Gastroesophageal sphincter (tissue), 3 donors: ENCODE measurements around the gene CDKL5.

ENCODE experiments used
- EP300 ChIP-seq: sonication (generic); formaldehyde crosslinking; IDR thresholded peaks from one replicate; pipeline ENCODE4 v1.6.1; 2017; ENCODE audit warnings: antibody characterized with exemption, mild to moderate bottlenecking
- POLR2A ChIP-seq, 2 donors: fragments of 450-650 bp; IDR thresholded peaks; one replicate each; pipeline ENCODE4 v1.6.1; 2017; ENCODE audit warnings: antibody characterized with exemption in 2 of 2, mild to moderate bottlenecking in 2 of 2, moderate library complexity in 1 of 2
- POLR2AphosphoS5 ChIP-seq: sonication (generic); formaldehyde crosslinking; IDR thresholded peaks from one replicate; pipeline ENCODE4 v1.6.1; 2017; ENCODE audit warnings: antibody characterized with exemption
- TF ChIP-seq, protein P1 (sequence below), 4 experiments: fragments of 200-600 bp in 2 of 4; fragments of 450-650 bp in 2 of 4; sonication (generic) in 1 of 4; IDR thresholded peaks; one replicate each; pipeline ENCODE4 v1.5.1; 2017 to 2019; ENCODE audit warnings: antibody characterized with exemption in 4 of 4, mild to moderate bottlenecking in 2 of 4, moderate library complexity in 2 of 4

GRCh38 chrX:18594079-18594478 is 168.7 kb downstream of the CDKL5 start:
- TF ChIP-seq POLR2AphosphoS5 (no peak), POLR2A (IDR thresholded peaks at IDR 0.05) (no peak), EP300 (no peak)
- TF ChIP-seq, protein P1, sequence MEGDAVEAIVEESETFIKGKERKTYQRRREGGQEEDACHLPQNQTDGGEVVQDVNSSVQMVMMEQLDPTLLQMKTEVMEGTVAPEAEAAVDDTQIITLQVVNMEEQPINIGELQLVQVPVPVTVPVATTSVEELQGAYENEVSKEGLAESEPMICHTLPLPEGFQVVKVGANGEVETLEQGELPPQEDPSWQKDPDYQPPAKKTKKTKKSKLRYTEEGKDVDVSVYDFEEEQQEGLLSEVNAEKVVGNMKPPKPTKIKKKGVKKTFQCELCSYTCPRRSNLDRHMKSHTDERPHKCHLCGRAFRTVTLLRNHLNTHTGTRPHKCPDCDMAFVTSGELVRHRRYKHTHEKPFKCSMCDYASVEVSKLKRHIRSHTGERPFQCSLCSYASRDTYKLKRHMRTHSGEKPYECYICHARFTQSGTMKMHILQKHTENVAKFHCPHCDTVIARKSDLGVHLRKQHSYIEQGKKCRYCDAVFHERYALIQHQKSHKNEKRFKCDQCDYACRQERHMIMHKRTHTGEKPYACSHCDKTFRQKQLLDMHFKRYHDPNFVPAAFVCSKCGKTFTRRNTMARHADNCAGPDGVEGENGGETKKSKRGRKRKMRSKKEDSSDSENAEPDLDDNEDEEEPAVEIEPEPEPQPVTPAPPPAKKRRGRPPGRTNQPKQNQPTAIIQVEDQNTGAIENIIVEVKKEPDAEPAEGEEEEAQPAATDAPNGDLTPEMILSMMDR (IDR thresholded peaks at IDR 0.05), result no peak
